ENCODE measurements around the gene USH1G. TPM values are rescaled to one million over a fixed set of nuclear protein-coding genes. Genes with fewer than 3 reads are reported as not detected.

Gene USH1G
- total and polyA plus RNA-seq, 2 of the 13 experiments (the other 11 are each of a cell fraction or from before 2014, with no cell fraction given): 0.04 TPM; not detected in 1

GRCh38 chr17:74957935-74958740 lies 35.1 kb upstream of the USH1G start (continued):
- TF ChIP-seq PRDM4 (CRISPR knock-in tag; IDR thresholded peaks at IDR 0.05; ENCODE audit: borderline replicate concordance) (no peak), MEIS2 (CRISPR knock-in tag; IDR thresholded peaks at IDR 0.05) (no peak), SP2 (CRISPR knock-in tag; IDR thresholded peaks at IDR 0.05) (no peak), TEAD2 (CRISPR knock-in tag; IDR thresholded peaks at IDR 0.05) (no peak), MBD4 (IDR thresholded peaks at IDR 0.05; ENCODE audit: borderline replicate concordance, low read length) (no peak), NBN (conservative IDR thresholded peaks at IDR 0.05) (no peak), ZFAT (CRISPR knock-in tag; conservative IDR thresholded peaks at IDR 0.05) (no peak), ZNF354B (CRISPR knock-in tag; IDR thresholded peaks at IDR 0.05) (no peak)

DNA sequence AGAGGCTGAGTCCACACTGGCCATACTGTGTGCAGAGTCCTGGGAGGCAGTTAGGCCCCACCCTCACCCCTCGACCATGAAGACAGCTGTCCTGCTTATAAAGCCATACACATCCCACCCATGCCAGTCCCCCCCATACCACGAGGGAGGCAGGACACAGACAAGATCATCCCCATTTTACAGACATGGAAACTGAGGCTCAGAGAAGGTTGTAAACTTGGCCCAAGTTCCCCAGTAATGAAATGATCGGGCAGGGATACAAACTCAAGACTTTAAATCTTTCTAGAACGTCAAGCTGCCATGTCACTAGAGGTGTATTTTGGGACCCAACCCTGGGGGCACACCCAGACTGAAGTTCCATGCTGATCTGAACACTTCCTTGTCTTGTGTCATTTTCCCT lies 33.0 kb upstream of the USH1G start:
- WGBS (ENCODE audit: low lambda C conversion rate): 0% methylated on average over 4 of the region's 4 CpGs
- FAIRE-seq (no peak), ATAC-seq (no peak), DNase-seq (ENCODE audit: low spot score) (no peak)
- no TSS peak for BruUV-seq (replicated peaks)
- POLR2A ChIA-PET: interaction anchor here (1.2 kb wide), 1 partner anchor 56 kb away, joined by 4 read pairs; the partner anchor contains the start of gene MRPL58
- Histone ChIP-seq H3K27me3 (ENCODE audit: control insufficient read depth in 1 of 2, insufficient read depth in 2 of 2, low read length in 2 of 2) (peaks cover 2 to 18% of the 10 kb centered on the region in 2 experiments; a peak in 4 of 5 replicates), H3K27ac (ENCODE audit: extremely low read length, insufficient read depth, low read length) (no peak overlapping the region), H3K4me2 (ENCODE audit: low read depth, low read length) (no peak overlapping the region), H4K20me1 (ENCODE audit: insufficient read depth, low read length) (no peaks in the 10 kb centered on the region), H3K4me3 (replicated peaks in 1 of 3; ENCODE audit: insufficient read depth in 1 of 3, low read depth in 2 of 3, low read length in 3 of 3) (no peak overlapping the region), H3K36me3 (replicated peaks in 1 of 2; ENCODE audit: control insufficient read depth in 1 of 2, insufficient read depth in 2 of 2, low read length in 2 of 2) (no peaks in the 10 kb centered on the region), H3K4me1 (ENCODE audit: insufficient read depth, low read length) (peaks cover 17% of the 10 kb centered on the region), H3K79me2 (ENCODE audit: insufficient read depth, low read length) (no peaks in the 10 kb centered on the region), H2AFZ (ENCODE audit: low read length) (no peak overlapping the region), H3K9me3 (ENCODE audit: low read length) (no peaks in the 10 kb centered on the region), H3K9ac (ENCODE audit: insufficient read depth, low read depth, low read length) (no peak overlapping the region)
- TF ChIP-seq ZNF629 (CRISPR knock-in tag; conservative IDR thresholded peaks at IDR 0.05): peak; percentile 67
- no peak for TF ChIP-seq NCOA1 (CRISPR knock-in tag; IDR thresholded peaks at IDR 0.05)
- CTCF ChIA-PET (ENCODE audit: low intra/inter-chr PET ratio, low total read pairs): no interaction called here
- intact Hi-C loops (cut with micrococcal nuclease; ENCODE audit: unreplicated experiment): no loop called here
- in situ Hi-C loops (cut with HindIII; ENCODE audit: extremely low pct_ligation_motif_present, low pct_unique_long_range_greater_than_20kb): loop anchor here (5.0 kb wide), 1 partner anchor 34 kb away; the partner anchor contains the start of genes OTOP2 and USH1G

Data from HepG2 (cell line).